Body of pancreas (tissue), 4 donors: ENCODE results near the gene SLAMF6. TPM values are rescaled to one million over a fixed set of nuclear protein-coding genes. Genes with fewer than 3 reads are reported as not detected.

Experiments used
- ATAC-seq: fragments of 150-250 bp; one replicate; pipeline ENCODE4 v1.9.1; 2016
- DNase-seq, 4 donors: peaks; one replicate each; pipeline ENCODE4 v3.0.0-alpha.2; 2019
- H3K27ac ChIP-seq, 4 donors: fragments of 200-600 bp; sonication (generic); 1 replicate in 3 of 4; 2 replicates in 1 of 4; pipeline versions ENCODE4 v1.5.1 to v1.6.1; 2016 to 2019; ENCODE audit warnings: mild to moderate bottlenecking in 1 of 4, mixed read lengths in 1 of 4, moderate library complexity in 1 of 4
- H3K27me3 ChIP-seq, 2 donors: fragments of 200-600 bp; sonication (generic); one replicate each; pipeline ENCODE4 v1.6.0; 2016; ENCODE audit warnings: mild to moderate bottlenecking in 1 of 2
- H3K36me3 ChIP-seq, 2 donors: fragments of 200-600 bp; sonication (generic); replicated peaks in 1 of 2; 2 replicates each; pipeline ENCODE4 v1.5.1; 2016; ENCODE audit warnings: low read depth in 2 of 2; ENCODE audit not compliant: insufficient read depth in 1 of 2
- H3K4me1 ChIP-seq: fragments of 200-600 bp; sonication (generic); one replicate; pipeline ENCODE4 v1.6.0; 2016
- H3K4me3 ChIP-seq, 2 donors: fragments of 200-600 bp; sonication (generic); 1 replicate in 1 of 2; 2 replicates in 1 of 2; pipeline ENCODE4 v1.5.1; 2016 to 2019
- H3K9me3 ChIP-seq, 3 donors: fragments of 200-600 bp; sonication (generic); 1 replicate in 2 of 3; 2 replicates in 1 of 3; pipeline ENCODE4 v1.5.1; 2016
- POLR2A ChIP-seq, 3 donors: fragments of 450-650 bp; IDR thresholded peaks; one replicate each; pipeline ENCODE4 v1.6.1; 2016; ENCODE audit warnings: antibody characterized with exemption in 3 of 3, mild to moderate bottlenecking in 2 of 3
- WGBS, 2 donors: methylation state at CpG; one replicate each; pipeline ENCODE4 v1.1.5; 2017; 5-methylcytosine and 5-hydroxymethylcytosine counted together
- intact Hi-C: fragments of 100-400 bp; cut with DNase I; formaldehyde crosslinking; loops from one replicate; pipeline ENCODE4 v1.15.1; 2023
- total RNA-seq, 2 donors: library from RNA; depleted of rRNA; stranded (reverse); fragments of >200 nt; gene quantifications; one replicate each; pipeline ENCODE4 v1.1.0, GENCODE V29; 2016
- TF ChIP-seq, protein P1 (sequence below), 7 experiments: fragments of 450-650 bp in 4 of 7; fragments of 200-600 bp in 3 of 7; sonication (generic) in 3 of 7; IDR thresholded peaks; one replicate each; pipeline ENCODE4 v1.5.1; 2016 to 2019; ENCODE audit warnings: antibody characterized with exemption in 7 of 7

SLAMF6 gene
- total RNA-seq, 2 donors from 2014 or later = 0.52 to 0.99 TPM

DNA sequence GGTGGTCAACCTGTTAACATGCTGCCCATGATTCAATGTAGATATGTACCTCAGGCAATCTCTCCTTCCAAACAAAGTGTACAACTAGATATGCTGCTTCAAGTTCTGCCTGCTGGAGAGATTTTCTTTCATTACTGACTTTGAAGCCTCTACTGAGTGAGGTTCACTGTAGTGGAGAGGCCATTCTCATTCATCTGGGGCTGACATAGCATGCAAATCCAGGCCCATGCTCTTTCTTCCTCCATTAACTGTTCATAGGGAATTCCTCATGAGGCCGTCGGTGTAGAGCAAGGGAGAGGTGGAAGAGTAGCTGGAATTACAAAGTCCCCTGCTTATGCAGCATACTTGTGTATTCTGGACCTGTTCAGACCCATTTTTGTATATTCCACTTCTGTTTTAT, 84.1 kb downstream of the SLAMF6 start:
- TF ChIP-seq, protein P1, sequence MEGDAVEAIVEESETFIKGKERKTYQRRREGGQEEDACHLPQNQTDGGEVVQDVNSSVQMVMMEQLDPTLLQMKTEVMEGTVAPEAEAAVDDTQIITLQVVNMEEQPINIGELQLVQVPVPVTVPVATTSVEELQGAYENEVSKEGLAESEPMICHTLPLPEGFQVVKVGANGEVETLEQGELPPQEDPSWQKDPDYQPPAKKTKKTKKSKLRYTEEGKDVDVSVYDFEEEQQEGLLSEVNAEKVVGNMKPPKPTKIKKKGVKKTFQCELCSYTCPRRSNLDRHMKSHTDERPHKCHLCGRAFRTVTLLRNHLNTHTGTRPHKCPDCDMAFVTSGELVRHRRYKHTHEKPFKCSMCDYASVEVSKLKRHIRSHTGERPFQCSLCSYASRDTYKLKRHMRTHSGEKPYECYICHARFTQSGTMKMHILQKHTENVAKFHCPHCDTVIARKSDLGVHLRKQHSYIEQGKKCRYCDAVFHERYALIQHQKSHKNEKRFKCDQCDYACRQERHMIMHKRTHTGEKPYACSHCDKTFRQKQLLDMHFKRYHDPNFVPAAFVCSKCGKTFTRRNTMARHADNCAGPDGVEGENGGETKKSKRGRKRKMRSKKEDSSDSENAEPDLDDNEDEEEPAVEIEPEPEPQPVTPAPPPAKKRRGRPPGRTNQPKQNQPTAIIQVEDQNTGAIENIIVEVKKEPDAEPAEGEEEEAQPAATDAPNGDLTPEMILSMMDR (IDR thresholded peaks at IDR 0.05) = no peak
- no peak for TF ChIP-seq POLR2A (IDR thresholded peaks at IDR 0.05)
- Histone ChIP-seq H3K4me3 (no peak overlapping the region), H3K27ac (no peak overlapping the region), H3K4me1 (no peaks in the 10 kb centered on the region), H3K9me3 (no peaks in the 10 kb centered on the region), H3K27me3 (no peaks in the 10 kb centered on the region), H3K36me3 (no peaks in the 10 kb centered on the region)
- intact Hi-C loops = no loop called here
- ATAC-seq = no peak
- no peak for DNase-seq
- WGBS, 2 donors = 95 to 96% methylated on average over 2 of the region's 2 CpGs

DNA sequence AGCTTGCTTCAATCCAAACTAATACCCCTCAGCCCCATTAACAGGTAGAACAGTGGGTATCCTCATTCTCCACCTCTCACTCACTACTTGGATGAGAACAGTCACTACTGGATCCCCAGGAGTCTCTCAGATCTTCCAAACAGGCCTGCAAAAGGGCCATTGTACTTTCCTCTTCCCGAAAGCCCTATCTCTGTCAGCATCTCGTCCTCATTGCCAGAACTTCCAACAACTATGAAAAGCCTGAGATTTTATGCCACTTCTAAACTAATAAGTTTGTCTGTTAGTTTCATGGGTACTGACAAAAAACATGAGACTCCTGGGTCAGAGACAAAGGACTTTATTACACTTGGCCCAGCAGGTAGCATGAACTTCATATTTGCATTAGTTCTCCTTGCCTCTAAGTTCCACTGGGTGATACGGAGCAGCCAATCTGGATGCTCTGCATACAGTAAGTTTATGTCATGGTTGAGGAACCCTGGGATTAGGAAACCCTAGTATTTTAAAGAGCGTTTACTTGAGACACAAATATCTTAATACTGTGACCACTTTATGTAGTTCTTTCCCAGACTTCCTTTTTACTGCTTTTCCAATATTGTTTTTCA, 84.6 kb downstream of the SLAMF6 start:
- WGBS, 2 donors = 88 to 93% methylated on average over 4 of the region's 4 CpGs
- intact Hi-C loops = no loop called here
- DNase-seq (no peak), ATAC-seq (no peak)
- Histone ChIP-seq H3K36me3 (no peaks in the 10 kb centered on the region), H3K4me3 (no peak overlapping the region), H3K27ac (no peak overlapping the region), H3K27me3 (no peaks in the 10 kb centered on the region), H3K9me3 (no peaks in the 10 kb centered on the region), H3K4me1 (no peaks in the 10 kb centered on the region)
- no peak for TF ChIP-seq POLR2A (IDR thresholded peaks at IDR 0.05)
- TF ChIP-seq, protein P1 (IDR thresholded peaks at IDR 0.05) = no peak

DNA sequence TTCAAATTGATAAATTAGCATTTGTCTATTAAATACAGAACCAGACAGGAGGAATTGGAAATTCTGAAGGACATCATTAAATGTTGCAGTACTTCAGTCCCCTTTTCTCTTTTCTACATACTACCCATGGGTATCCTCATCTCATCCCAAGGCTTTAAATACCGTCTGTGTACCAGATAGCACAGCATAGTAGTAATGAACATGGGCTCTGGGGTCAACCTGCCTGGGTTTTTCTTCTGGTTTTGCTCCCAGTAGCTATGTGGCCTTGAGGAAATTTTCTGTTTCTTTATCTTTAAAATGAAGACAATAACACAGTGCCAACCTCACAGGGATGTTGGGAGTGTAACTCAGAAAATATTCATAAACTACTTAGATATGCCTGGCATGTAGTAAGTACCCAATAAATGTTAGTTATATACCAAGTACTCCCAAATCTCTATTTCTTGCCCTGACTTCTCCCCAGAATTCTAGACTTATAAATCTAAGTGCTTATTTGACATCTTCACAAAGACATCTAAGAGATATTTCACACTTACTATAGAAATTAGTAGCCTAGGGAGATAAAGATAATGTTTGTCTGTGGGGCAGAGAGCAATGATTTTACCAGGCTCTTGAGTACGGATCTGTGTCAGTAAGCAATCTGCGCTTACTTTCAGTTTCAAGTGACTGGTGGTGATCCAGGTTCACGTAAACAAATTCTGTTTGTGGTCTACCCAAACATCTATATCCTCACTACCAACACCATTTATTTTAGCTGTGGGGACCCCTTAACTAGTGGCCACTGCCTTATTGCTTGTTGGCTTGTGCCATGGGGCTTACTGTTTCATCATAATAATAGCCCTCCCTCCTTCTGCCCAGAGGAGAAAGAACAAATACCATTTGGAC, 85.4 kb downstream of the SLAMF6 start:
- Histone ChIP-seq H3K4me3 (no peak overlapping the region), H3K4me1 (no peaks in the 10 kb centered on the region), H3K27me3 (no peaks in the 10 kb centered on the region), H3K36me3 (no peaks in the 10 kb centered on the region), H3K9me3 (no peaks in the 10 kb centered on the region), H3K27ac (no peak overlapping the region)
- DNase-seq (no peak), ATAC-seq (no peak)
- intact Hi-C loops = no loop called here
- no peak for TF ChIP-seq POLR2A (IDR thresholded peaks at IDR 0.05)
- TF ChIP-seq, protein P1 (IDR thresholded peaks at IDR 0.05) = no peak
- WGBS, 2 donors = 64 to 68% methylated on average over 4 of the region's 4 CpGs

- Histone ChIP-seq H3K27me3 (no peaks in the 10 kb centered on the region), H3K27ac (no peak overlapping the region), H3K4me1 (no peaks in the 10 kb centered on the region), H3K4me3 (no peak overlapping the region), H3K9me3 (no peaks in the 10 kb centered on the region), H3K36me3 (no peaks in the 10 kb centered on the region)
- 52 to 78% methylated on average over 2 of the region's 2 CpGs for WGBS, 2 donors
- ATAC-seq = no peak
- TF ChIP-seq POLR2A (IDR thresholded peaks at IDR 0.05) = no peak
- no peak for DNase-seq
- intact Hi-C loops = no loop called here
Observed at GRCh38 chr1:160436966-160437365, 86.1 kb downstream of the SLAMF6 start.

Other genes starting within 250 kb of the SLAMF6 start
- 10 to 100 TPM; 15.6 to 18.5 TPM for gene PEX19, start 238.1 kb downstream of the SLAMF6 start, total RNA-seq
- 10 to 100 TPM; 75.8 to 86.7 TPM for gene COPA, start 180.0 kb downstream of the SLAMF6 start, total RNA-seq
- 10 to 100 TPM; 30.7 to 39.2 TPM for gene NCSTN, start 179.9 kb downstream of the SLAMF6 start, total RNA-seq
- gene NHLH1, start 156.2 kb downstream of the SLAMF6 start, total RNA-seq = not detected
- 1 to 10 TPM; 3.6 to 7.8 TPM for gene VANGL2, start 122.7 kb downstream of the SLAMF6 start, total RNA-seq
- 1 to 10 TPM; 3.0 to 7.0 TPM for gene CD84, start 56.2 kb upstream of the SLAMF6 start, total RNA-seq
- gene SLAMF1, start 123.8 kb upstream of the SLAMF6 start, total RNA-seq = not detected
- gene CD48, start 188.6 kb upstream of the SLAMF6 start, total RNA-seq = 1 to 10 TPM; 2.3 to 5.7 TPM
- gene SLAMF7, start 216.0 kb upstream of the SLAMF6 start, total RNA-seq = 1 to 10 TPM in 1 of 2 donors, under 1 TPM in 1; 0.26 to 1.3 TPM